NCI-H446 treated with DMSO at 0.1 percent for 48 hours (cell line): ENCODE results near the gene AIFM3.

Source experiments
- DNase-seq: peaks from one replicate; lab custom pipeline; 2025; lab: John Stamatoyannopoulos, UW

The AIFM3 gene

GRCh38 chr22:20976291-20976877, 9.3 kb downstream of the AIFM3 start:
- DNase-seq: no peak

DNA sequence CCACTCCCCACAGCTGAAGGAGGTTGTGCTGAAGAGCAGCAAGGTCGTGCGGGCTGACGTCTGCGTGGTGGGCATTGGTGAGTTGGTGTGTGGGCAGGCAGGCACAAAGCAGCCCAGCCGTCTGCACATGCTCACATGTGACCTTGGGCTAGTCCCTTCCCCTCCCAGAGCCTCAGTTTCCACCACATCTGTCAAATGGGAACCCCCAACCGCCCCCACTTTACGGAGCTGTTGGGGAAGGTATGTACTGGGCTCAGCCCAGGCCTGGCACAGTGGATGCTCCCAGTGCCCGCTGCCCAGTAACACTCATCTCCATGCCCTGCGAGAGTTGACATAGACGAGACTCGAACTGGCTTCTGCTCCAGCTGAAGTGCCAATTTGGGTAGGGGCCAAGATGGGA, 10.0 kb downstream of the AIFM3 start:
- no peak for DNase-seq

DNA sequence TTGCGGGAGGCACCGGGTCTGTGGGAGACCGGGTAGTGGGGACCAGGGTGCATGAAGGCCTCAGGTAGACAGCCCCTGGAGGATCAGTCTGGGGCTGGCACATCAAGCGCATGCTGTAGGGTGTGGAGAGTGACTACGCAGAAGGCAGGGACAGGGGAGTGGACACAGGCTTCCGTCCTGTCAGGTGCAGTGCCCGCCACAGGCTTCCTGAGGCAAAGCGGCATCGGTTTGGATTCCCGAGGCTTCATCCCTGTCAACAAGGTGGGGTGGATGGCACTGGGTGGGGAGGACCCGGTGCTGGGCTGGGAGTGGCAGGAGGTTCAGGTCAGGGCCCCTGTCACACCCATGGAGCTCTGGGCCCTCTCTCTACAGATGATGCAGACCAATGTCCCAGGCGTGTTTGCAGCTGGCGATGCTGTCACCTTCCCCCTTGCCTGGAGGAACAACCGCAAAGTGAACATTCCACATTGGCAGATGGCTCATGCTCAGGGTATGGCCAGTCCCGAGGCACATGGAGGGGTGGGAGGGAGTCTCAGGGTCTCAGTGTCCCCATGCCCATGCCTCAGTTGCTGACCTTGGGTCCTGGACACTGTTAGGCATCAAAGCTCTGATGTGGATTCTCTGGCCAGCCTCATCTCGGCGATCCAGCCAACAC, 10.6 kb downstream of the AIFM3 start:
- DNase-seq: no peak

GRCh38 chr22:20978419-20978818, 11.4 kb downstream of the AIFM3 start:
- DNase-seq: no peak

- no peak for DNase-seq
These were observed 12.3 kb downstream of the AIFM3 start for GRCh38 chr22:20979243-20979809.

- no peak for DNase-seq
These were observed 12.9 kb downstream of the AIFM3 start for GRCh38 chr22:20979940-20980453.

GRCh38 chr22:20980523-20980922, 13.5 kb downstream of the AIFM3 start:
- DNase-seq: no peak

GRCh38 chr22:20980938-20981722, 14.1 kb downstream of the AIFM3 start:
- no peak for DNase-seq

DNA sequence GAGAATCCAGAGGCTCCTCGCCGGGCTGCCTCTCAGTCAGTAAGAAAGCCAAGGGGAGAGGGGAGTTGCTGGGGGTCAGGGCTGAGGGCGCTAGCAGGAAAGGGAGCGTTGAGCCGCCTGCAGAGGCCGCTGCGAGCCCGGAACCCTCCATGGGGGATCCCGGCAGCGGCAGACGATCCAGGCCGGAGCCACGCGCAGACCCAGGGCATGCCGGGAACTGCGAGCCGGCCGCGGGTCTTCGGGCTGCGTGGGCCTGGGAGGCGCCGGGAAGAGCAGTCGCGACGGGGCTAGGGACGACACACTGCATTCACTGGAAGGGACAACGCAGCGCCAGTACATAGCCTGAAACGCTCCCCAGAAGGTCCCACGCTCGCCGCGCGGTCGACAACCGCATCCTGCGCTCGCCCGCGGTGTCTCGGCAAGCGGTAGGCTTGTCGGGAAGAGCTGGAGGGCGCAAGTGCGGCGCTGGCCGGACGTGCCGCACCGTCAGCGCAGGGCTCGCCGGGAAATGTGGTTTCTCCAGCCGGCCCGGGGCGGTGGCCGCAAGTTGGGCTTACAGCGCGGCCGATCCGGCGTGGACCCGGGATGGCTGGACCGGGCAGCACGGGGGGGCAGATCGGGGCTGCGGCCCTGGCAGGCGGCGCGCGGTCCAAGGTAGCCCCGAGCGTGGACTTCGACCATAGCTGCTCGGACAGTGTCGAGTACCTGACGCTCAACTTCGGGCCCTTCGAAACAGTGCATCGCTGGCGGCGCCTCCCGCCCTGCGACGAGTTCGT, 14.9 kb downstream of the AIFM3 start, which contains the start of gene LZTR1:
TSS of gene LZTR1 (plus strand) at position 511 of the 776 bp plus-strand sequence. CDS start at position 586, 75 bp downstream.
- peak; percentile 61 for DNase-seq

DNA sequence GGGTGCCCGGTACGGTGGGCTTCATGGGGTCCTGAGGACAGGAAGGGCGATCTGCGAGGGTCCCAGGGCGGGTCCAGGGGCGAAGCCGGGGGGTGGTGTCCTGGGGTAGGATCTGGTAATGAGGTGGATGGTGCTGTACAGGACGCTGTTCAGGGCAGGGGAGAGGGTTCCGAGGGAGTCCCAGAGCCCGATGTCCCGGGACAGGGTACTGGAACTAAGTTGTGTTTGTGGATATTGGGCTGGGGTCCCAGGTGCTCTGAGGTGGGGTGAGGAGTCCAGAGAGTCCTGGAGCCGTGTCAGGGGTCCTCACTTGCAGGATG, 15.5 kb downstream of the AIFM3 start:
- DNase-seq: no peak

- no peak for DNase-seq
These were observed 16.2 kb downstream of the AIFM3 start for GRCh38 chr22:20983081-20983771.

DNA sequence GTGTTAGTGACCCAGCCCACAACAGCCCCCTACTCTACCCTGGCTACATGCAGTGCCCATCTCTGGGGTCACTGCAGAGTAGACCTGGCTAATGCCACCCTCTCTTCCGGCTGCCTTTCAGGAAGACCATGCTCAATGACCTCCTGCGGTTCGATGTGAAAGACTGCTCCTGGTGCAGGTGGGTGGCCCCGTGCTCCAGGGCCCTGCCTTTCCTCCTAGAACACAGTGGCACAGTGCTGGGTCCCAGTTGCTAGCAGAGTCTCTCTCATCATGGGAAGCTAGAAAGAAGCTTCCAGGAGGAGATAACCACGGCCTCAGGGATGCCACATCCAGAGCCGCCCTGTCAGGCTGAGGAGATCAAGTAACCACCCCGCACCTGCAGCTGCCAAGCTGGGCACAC, 18.7 kb downstream of the AIFM3 start:
- no peak for DNase-seq

GRCh38 chr22:20986365-20986764, 19.3 kb downstream of the AIFM3 start:
- no peak for DNase-seq

GRCh38 chr22:20987375-20987774, 20.3 kb downstream of the AIFM3 start:
- DNase-seq: no peak

DNA sequence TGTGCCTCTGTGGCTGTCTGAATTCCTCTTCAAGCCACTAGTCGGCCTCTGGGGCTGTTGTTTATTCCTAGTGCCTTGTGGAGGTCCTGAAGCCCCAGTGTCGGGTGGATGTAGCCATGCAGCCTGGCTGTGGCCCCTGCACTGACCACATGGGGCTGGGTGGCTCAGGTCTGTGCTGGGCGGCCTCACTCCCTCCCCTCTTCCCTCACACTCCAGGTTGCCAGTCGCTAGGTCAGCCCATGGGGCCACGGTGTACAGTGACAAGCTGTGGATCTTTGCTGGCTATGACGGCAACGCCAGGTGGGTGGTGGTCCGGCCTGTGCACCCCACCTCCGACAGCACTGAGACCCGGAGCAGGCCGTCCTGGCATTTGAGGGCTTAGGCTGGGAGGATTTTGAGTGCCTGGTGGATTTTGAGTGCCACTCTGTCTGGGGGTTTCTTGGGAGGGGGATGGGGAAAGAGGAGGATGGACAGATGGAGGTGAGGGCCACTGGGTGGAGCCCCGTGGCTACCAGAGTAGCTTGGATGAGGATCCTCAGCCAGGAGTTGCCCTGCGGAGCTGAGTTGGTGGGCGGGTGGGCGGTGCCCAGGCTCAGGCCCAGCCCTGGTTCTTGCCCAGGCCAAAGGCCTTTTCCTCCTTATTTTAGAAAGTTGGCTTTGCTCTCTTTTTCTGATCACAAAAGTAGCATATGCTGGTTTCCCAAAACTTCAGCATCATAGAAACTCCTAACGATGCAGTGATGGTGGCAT, 21.7 kb downstream of the AIFM3 start:
- no peak for DNase-seq

DNA sequence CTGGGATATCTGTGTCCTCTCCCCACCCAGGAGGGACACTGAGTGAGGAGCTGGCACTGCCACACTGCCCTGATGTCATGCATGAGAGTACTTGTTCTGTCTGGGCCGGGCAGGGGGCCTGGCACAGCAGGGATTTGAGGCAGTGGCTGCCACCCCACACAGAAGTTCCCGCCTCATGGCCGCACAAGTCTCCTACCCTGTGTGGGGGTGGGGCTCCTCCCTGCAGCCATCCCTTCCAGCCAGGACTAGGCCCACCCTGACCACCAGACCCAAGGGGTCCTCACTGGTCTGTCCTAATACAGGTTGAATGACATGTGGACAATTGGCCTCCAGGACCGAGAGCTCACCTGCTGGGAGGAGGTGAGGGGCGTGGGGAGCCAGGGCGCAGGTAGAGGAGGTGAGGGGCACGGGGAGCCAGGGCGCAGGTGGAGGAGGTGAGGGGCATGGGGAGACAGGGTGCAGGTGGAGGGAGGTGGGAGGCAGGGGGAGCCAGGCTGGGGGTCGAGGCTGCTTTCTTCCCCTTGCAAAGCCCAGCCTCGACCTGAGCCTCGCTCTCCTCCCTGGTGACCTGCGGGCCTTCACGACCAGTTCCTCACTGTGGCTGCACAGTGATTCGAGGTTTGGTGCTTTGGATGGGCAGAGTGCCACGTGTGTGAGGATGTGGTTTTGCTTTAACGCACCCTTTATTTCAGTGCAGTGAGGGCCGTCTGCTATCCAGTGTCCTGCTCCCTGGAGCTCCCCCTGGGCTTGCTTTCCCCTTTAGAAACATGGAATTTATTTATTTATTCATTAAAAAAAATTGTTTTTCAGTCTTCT, 22.5 kb downstream of the AIFM3 start:
- DNase-seq: no peak

- DNase-seq: no peak
These were observed 23.4 kb downstream of the AIFM3 start for GRCh38 chr22:20990184-20991180.

DNA sequence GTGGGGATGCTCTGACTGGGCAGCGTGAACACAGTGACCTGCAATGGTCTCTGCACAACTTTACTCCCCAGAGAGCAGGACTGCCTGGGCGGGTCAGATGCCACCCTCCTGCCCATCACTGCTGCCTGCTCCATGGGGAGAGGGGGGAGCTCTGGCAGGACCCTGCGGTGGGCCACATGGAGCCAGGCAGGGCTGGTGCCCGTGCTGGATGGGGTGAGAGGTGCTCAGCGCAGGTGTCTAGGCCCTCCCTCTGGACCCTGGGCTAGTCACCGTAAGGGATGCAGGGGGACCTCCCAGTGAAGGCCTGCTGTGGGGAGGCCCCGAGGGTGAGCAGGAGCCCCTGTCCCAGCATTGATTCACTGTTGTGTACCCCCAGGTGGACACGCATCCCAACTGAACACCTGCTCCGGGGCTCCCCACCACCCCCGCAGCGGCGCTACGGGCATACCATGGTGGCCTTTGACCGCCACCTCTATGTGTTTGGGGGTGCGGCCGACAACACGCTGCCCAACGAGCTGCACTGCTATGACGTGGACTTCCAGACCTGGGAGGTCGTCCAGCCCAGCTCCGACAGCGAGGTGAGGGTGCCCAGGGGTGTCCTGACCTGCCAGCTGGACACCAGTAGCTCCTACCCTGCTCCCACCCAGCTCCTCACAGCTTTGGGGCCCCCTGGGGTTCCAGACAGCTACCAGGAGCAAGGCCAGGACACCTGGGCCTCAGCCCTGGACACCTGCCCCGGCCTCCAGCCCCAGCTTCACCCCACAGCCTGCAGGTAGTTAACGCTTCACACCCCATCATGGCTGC, 24.4 kb downstream of the AIFM3 start:
- no peak for DNase-seq
